Measurements from ENCODE around the gene CUL1.
A peak's percentile ranks its signal among the peaks of the same experiment; 100 is the strongest.
"Not testable (repeated sequence)": the region's sequence is repeated elsewhere in the genome, so short reads cannot be mapped to it uniquely, and the experiment has no call there.

CUL1 gene

DNA sequence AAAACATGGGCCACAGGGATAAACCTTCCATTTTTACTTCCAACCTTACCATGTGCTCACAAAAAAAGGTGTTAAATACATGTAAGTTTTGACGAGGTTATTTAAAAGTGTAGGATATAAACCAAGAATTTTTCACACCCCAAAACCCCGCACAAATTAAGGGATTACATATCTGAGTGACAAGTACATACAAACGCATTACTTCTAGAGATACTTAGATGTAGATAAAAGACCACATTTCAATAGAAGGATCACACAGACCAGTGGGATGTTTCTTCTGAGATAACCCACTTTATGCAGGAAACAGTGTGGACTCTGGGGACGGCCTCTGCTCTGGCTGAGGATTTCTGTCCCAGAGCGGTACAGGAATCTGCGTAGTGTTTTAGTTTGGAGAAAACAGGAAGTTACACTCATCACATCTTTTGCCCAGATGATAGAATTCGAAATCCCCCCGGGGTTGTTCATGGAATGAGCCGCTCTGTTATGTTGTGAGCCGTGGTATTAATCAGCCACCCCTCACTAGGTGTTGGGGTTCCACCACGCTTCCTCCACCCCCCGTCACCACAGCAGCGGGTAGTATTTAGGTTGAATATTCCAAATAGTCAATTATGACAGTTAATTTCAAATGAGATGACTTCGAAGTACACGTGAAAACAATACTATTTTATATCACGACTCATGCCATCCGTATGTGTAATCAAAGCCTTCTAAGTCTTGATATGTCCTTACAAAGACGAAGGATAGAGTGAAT is 1.3 kb upstream of the CUL1 start:
- DNase-seq (ENCODE audit: low spot score): peak; percentile 63

- DNase-seq (ENCODE audit: low spot score): no peak
These were observed 701 bp upstream of the CUL1 start for GRCh38 chr7:148698007-148698396.

DNA sequence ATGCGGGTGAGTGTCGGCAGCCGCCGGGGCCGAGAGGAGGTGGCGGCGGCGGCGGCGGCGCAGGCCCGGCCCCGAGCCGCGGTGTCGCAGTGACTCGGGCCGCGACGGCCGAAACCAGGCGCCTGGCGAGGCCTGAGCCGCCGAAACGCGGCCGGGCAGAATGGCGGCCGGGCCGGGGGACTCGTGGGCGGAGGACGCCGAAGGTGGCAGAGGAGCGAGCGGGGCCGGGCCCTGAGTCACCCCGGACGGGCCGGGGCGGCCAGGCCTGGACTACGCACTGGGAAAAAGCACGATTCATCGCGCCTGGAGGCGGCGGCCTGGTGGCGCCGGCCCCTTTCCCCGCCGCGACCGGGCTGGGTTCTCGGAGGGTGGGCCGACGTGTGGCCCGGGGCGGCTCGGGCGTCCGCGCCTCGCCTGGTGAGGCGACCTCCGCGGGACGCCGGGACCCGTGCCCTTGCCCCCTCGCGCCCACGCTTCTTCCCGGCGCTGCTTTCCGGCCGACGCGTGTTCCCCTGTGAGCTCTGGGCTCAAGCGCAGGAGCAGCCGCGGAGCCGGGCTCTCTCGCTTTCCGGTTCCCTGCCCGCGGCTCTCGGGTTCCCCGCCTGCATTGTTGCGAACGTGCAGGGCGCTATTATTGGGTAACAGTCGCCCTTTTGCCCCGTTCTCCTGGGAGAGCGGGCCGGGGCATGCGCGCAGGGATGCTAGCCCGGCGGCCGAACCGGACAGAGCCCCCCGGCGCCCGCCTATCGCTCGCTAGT is 500 bp downstream of the CUL1 start:
- DNase-seq (ENCODE audit: low spot score): peak; percentile 65

GRCh38 chr7:148699782-148700629 is 1.3 kb downstream of the CUL1 start:
- peak; percentile 10 for DNase-seq (ENCODE audit: low spot score)

DNA sequence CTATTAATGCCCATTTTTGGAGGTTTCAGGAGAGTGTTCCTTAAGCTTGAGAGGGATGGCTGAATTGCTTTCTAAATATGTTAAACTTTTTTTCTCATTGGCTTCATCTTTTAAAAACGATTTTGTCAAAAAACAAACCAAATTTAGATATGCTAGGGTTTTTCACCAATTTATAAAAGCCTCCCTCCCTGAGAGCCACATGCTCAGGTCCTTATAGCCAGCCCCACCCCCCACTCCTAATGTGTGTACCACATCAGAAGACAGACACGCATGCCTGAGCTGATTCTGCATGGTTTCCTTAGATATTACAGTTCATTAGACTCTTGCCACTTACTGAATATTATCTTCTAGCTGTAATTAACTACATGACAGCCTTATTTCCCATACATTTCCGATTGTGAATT is 2.0 kb downstream of the CUL1 start:
- DNase-seq (ENCODE audit: low spot score): peak; percentile 46

DNA sequence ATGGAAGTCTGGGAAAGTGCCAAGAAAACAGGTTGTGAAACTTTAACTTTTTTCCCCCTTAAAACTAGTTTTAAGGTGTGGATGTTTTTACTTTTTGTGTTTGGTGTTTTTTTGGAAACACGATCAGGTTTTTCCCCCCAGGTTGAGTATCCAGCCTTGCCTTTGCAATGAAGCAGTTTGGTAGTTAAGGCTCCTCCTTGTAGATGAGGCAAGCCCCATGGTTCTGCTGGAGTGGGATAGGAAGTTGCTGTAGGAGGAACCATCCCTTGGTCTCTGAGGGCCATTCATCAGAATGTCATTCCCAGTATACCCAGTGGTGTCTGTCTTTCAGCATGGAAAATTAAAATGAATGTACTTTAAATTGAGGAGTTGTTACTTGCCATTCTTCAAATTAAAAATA is 2.7 kb downstream of the CUL1 start:
- DNase-seq (ENCODE audit: low spot score): no peak

DNA sequence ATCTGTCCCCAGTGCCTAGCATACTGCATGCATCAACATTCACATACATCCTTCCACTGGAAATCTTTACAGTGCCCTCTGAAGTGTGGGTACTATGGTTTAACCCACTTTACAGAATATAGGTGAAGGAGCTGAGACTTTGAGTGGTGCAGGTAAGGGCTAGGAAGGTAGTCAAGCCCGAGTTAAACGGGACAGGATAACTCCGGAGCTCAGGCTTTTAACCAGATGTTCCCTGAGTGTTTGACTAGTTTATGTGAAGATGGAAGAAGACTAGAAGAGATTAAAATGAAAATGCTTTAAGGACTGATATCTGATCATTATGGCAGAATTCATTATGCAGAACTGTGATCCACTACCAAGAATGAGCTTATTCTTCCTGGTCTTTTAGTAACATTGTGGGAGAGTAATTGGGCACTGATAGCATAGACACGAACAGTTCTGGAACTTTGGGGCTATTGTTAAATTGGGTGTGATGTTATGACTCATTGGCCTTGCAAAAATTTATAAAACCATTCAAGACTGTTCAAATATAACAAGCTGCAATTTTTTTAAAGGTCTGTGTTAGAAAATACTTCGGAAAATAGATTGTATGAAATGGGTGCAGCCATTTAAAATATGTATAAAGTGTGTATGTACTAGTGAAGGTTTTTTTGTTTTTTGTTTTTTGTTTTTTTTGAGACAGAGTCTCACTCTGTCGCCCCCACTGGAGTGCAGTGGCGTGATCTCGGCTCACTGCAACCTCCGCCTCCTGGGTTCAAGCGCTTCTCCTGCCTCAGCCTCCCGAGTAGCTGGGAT is 4.4 kb downstream of the CUL1 start:
- no peak for DNase-seq (ENCODE audit: low spot score)

- not testable (repeated sequence) for DNase-seq (ENCODE audit: low spot score)
These were observed 4.9 kb downstream of the CUL1 start for GRCh38 chr7:148703671-148703962.

- DNase-seq (ENCODE audit: low spot score): no peak
These were observed 5.5 kb downstream of the CUL1 start for GRCh38 chr7:148704189-148704588.

GRCh38 chr7:148704970-148705369 is 6.3 kb downstream of the CUL1 start:
- no peak for DNase-seq (ENCODE audit: low spot score)

DNA sequence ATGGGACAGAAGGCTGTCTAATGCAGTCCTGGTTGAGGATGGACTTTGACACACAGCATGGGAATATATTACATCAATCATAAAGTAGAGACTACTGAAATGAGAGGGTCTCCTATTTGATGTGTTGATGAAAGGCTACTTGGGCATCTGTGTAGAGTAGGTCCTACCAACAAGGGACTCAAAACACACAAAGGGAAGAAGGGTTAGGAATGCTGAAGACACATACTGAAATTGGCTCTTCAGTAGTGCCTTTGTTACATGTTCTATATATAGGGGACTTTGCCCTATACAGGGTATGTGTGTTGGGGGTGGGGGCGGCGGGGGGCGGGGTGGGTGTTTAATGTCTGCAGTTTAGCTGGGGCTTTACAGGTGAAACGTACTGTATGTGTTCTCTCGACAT is 7.7 kb downstream of the CUL1 start:
- no peak for DNase-seq (ENCODE audit: low spot score)

GRCh38 chr7:148708026-148708885 is 9.6 kb downstream of the CUL1 start:
- DNase-seq (ENCODE audit: low spot score): no peak

DNA sequence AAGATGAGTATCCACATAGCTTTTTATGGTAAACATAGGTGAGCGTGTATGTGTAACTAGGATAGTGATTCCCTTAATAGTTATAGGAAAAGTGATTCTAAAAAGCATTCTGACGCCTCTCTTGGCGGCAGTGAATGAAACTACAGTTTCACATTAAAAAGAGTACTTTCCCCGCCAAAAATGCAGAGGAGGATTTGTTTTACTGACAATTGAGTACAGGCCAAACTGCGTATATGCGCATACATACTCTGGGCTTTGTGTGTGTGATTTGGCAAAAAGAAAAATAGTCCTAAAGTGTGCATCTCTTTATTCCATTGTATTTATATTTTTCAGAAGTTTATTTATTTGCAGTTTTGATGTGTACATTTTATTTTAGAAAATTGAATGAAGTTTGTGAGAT is 10.3 kb downstream of the CUL1 start:
- no peak for DNase-seq (ENCODE audit: low spot score)

DNA sequence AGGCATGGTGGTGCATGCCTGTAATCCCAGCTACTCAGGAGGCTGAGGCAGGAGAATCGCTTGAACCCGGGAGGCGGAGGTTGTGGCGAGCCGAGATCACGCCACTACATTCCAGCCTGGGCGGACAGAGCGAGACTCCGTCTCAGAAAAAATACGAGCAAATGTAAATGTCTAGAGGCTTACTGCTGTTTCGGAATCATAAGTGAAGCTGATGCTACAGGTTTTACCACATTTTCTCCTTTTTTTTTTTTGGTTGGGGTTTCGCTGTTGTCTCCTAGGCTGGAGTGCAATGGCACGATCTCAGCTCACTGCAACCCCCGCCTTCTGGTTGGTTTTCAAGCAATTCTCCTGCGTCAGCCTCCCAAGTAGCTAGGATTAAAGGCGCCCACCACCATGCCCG is 11.7 kb downstream of the CUL1 start:
- not testable (repeated sequence) for DNase-seq (ENCODE audit: low spot score)

DNA sequence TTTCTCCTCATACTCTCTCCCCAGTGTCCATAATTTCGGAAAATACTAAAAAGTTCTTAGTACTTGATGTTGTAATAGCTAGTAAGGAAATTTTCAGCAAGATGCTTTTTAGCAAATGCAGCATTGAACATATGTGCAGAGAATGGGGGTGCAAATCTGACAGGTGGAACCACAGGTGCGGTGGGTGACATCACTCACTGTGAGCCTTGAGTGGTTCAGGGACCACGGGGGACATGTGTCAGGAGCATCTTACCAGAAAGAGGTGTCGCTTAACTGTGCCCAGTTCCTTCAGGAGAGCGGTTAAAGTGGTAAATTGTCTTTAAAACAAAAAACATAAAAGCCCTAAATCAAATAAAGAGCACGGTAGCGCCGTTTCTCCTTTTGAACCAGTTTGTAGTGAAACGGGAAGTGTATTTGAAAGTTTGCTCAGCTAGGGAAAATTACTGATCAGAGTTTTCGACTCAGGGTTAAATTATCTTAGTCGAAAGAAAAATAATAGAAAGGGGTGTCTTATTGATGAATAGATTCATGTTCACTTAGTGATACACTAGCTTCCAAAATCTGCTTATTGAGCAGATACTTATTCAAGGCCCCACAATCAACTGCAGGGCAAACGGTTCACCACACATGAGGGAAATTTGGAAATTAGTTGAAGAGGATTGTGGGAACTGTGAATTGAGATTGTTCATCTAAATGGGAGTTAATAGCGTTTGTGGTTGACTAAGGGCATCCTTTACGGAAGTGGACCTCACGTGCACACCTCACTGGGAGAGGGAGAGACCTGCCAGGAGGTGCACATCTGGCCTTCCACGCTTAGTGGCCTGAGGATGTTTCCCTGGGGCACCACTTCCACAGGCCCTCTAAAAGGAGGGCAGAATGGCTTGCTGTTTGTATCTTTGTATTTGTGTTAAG is 12.7 kb downstream of the CUL1 start:
- no peak for DNase-seq (ENCODE audit: low spot score)

- DNase-seq (ENCODE audit: low spot score): no peak
These were observed 14.1 kb downstream of the CUL1 start for GRCh38 chr7:148712678-148713329.

GRCh38 chr7:148714498-148714897 is 15.8 kb downstream of the CUL1 start:
- DNase-seq (ENCODE audit: low spot score): no peak

- no peak for DNase-seq (ENCODE audit: low spot score)
These were observed 16.3 kb downstream of the CUL1 start for GRCh38 chr7:148715027-148715426.

- no peak for DNase-seq (ENCODE audit: low spot score)
These were observed 18.6 kb downstream of the CUL1 start for GRCh38 chr7:148717266-148717793.
